ENCODE data around the gene RNF175.

The RNF175 gene

DNA sequence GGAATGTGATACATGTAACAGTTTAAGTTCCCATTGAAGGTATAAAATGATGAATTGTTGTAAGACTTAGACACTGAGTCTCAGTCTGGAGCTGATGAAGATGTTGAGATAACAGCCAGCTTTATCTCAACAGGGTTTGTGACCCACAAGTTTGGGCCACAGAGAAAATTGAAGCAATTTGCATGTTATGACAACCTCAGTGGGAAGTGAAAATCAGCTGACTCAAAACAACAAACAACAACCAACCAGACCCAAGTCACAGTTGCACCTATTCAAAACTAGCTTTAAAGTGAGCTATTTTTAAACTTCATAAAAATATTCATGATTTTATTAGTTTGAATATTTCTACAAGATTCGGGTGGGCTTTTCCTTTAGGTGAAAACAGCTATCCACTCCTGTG is 21.1 kb upstream of the RNF175 start:
- no peak for TF ChIP-seq POLR2AphosphoS5 (IDR thresholded peaks at IDR 0.05; ENCODE audit: borderline replicate concordance, low read depth, low read length)
- no peak for TF ChIP-seq EZH2 (IDR thresholded peaks at IDR 0.05)
- TF ChIP-seq FOXP2 (optimal IDR thresholded peaks at IDR 0.05; ENCODE audit: control extremely low read depth, extremely low read length, insufficient read depth) = no peak
- Histone ChIP-seq H3K9me3 (ENCODE audit: low read depth, low read length) (no peaks in the 10 kb centered on the region), H3K4me3 (no peak overlapping the region), H3K9ac (ENCODE audit: insufficient read length) (no peak overlapping the region), H3K36me3 (ENCODE audit: insufficient read depth, low read length) (no peaks in the 10 kb centered on the region), H3K27ac (no peak overlapping the region)
- DNase-seq (ENCODE audit: low read depth, low spot score) = no peak

DNA sequence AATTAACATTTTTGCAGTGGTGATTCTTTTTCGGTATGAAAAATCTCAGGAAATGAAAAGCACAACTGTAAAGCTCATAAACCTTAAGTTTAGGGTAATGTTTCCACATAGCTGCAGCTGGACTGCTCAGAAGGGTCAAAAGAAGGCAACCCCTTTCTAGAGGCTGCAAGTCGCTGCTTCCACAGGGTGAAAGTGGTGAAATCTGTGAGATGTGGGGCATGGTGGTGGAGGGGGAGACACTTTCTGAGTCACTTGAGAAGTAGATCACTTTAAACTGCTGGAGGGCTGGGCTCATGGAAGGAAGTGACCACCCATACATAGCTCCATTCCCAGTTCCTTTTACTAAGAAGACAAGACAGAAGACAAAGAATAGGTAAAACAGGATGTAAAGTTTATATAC is 20.4 kb upstream of the RNF175 start:
- Histone ChIP-seq H3K4me3 (no peak overlapping the region), H3K36me3 (ENCODE audit: insufficient read depth, low read length) (no peaks in the 10 kb centered on the region), H3K9ac (ENCODE audit: insufficient read length) (no peak overlapping the region), H3K9me3 (ENCODE audit: low read depth, low read length) (no peaks in the 10 kb centered on the region), H3K27ac (no peak overlapping the region)
- DNase-seq (ENCODE audit: low read depth, low spot score) = no peak
- no peak for TF ChIP-seq EZH2 (IDR thresholded peaks at IDR 0.05)
- TF ChIP-seq POLR2AphosphoS5 (IDR thresholded peaks at IDR 0.05; ENCODE audit: borderline replicate concordance, low read depth, low read length) = no peak
- no peak for TF ChIP-seq FOXP2 (optimal IDR thresholded peaks at IDR 0.05; ENCODE audit: control extremely low read depth, extremely low read length, insufficient read depth)

GRCh38 chr4:153778383-153778782 is 18.6 kb upstream of the RNF175 start:
- H3K36me3 ChIP-seq (ENCODE audit: insufficient read depth, low read length) = no peaks in the 10 kb centered on the region
- no peak overlapping the region for H3K4me3 ChIP-seq
- H3K27ac ChIP-seq = no peak overlapping the region
- H3K9me3 ChIP-seq (ENCODE audit: low read depth, low read length) = no peaks in the 10 kb centered on the region
- no peak for DNase-seq (ENCODE audit: low read depth, low spot score)
- TF ChIP-seq FOXP2 (optimal IDR thresholded peaks at IDR 0.05; ENCODE audit: control extremely low read depth, extremely low read length, insufficient read depth) (no peak), POLR2AphosphoS5 (IDR thresholded peaks at IDR 0.05; ENCODE audit: borderline replicate concordance, low read depth, low read length) (no peak), EZH2 (IDR thresholded peaks at IDR 0.05) (no peak)
- H3K9ac ChIP-seq (ENCODE audit: insufficient read length) = no peak overlapping the region

DNA sequence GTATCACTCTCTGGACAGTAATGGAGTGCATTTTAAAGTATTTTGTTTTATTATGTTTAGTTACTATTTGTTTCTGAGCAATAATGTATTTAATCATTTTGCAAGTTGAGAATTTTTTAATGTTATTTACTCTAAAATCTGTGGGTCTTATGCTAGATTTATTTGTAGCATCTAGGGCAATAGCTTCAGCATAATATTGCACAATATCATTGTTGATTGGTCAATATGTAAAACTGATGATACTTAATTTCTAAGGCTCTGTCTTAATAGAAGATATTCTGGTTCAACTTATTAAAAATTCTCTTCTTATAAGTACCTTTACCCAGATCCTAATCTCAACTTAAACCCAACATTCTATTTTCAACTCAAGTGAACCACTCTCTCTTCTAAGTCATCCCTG is 17.6 kb upstream of the RNF175 start:
- DNase-seq (ENCODE audit: low read depth, low spot score) = no peak
- no peak overlapping the region for H3K27ac ChIP-seq
- TF ChIP-seq EZH2 (IDR thresholded peaks at IDR 0.05) (no peak), FOXP2 (optimal IDR thresholded peaks at IDR 0.05; ENCODE audit: control extremely low read depth, extremely low read length, insufficient read depth) (no peak), POLR2AphosphoS5 (IDR thresholded peaks at IDR 0.05; ENCODE audit: borderline replicate concordance, low read depth, low read length) (no peak)
- H3K9me3 ChIP-seq (ENCODE audit: low read depth, low read length) = no peaks in the 10 kb centered on the region
- H3K9ac ChIP-seq (ENCODE audit: insufficient read length) = no peak overlapping the region
- no peak overlapping the region for H3K4me3 ChIP-seq
- no peaks in the 10 kb centered on the region for H3K36me3 ChIP-seq (ENCODE audit: insufficient read depth, low read length)

- Histone ChIP-seq H3K9me3 (ENCODE audit: low read depth, low read length) (no peaks in the 10 kb centered on the region), H3K36me3 (ENCODE audit: insufficient read depth, low read length) (no peaks in the 10 kb centered on the region), H3K4me3 (no peak overlapping the region), H3K9ac (ENCODE audit: insufficient read length) (no peak overlapping the region), H3K27ac (no peak overlapping the region)
- no peak for DNase-seq (ENCODE audit: low read depth, low spot score)
- TF ChIP-seq FOXP2 (optimal IDR thresholded peaks at IDR 0.05; ENCODE audit: control extremely low read depth, extremely low read length, insufficient read depth) (no peak), POLR2AphosphoS5 (IDR thresholded peaks at IDR 0.05; ENCODE audit: borderline replicate concordance, low read depth, low read length) (no peak), EZH2 (IDR thresholded peaks at IDR 0.05) (no peak)
Measured at GRCh38 chr4:153776601-153777000, 16.8 kb upstream of the RNF175 start.

DNA sequence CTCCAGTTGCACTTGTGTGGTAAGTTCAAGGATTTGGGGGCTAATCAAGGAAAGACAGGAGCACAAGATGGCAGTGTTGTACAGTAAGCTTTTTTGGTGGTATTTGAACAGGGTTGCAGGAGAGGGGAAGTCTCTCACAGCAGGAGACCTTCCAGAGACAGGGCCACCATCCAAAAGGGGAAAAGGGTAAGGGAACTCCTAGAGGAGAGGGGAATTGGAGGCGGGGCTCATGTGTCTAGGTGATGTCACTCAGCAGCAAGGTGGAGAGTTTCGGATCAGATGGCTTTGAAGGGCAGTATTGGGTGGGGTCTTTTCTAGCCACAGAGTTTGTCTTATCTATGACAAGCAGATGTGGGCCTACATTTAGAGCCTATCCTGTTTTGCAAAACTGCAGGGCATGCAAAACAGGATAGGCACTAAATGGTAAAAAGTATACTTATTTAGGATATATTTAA is 13.4 kb upstream of the RNF175 start:
- Histone ChIP-seq H3K9ac (ENCODE audit: insufficient read length) (no peak overlapping the region), H3K36me3 (ENCODE audit: insufficient read depth, low read length) (no peaks in the 10 kb centered on the region), H3K27ac (no peak overlapping the region), H3K9me3 (ENCODE audit: low read depth, low read length) (no peaks in the 10 kb centered on the region), H3K4me3 (no peak overlapping the region)
- DNase-seq (ENCODE audit: low read depth, low spot score) = no peak
- TF ChIP-seq FOXP2 (optimal IDR thresholded peaks at IDR 0.05; ENCODE audit: control extremely low read depth, extremely low read length, insufficient read depth) = no peak
- TF ChIP-seq POLR2AphosphoS5 (IDR thresholded peaks at IDR 0.05; ENCODE audit: borderline replicate concordance, low read depth, low read length) = no peak
- no peak for TF ChIP-seq EZH2 (IDR thresholded peaks at IDR 0.05)

- no peak overlapping the region for H3K27ac ChIP-seq
- no peaks in the 10 kb centered on the region for H3K9me3 ChIP-seq (ENCODE audit: low read depth, low read length)
- H3K4me3 ChIP-seq = no peak overlapping the region
- TF ChIP-seq FOXP2 (optimal IDR thresholded peaks at IDR 0.05; ENCODE audit: control extremely low read depth, extremely low read length, insufficient read depth) (no peak), EZH2 (IDR thresholded peaks at IDR 0.05) (no peak), POLR2AphosphoS5 (IDR thresholded peaks at IDR 0.05; ENCODE audit: borderline replicate concordance, low read depth, low read length) (no peak)
- no peak for DNase-seq (ENCODE audit: low read depth, low spot score)
- no peaks in the 10 kb centered on the region for H3K36me3 ChIP-seq (ENCODE audit: insufficient read depth, low read length)
- no peak overlapping the region for H3K9ac ChIP-seq (ENCODE audit: insufficient read length)
Measured at GRCh38 chr4:153771046-153771445, 11.2 kb upstream of the RNF175 start.

- no peak for TF ChIP-seq FOXP2 (optimal IDR thresholded peaks at IDR 0.05; ENCODE audit: control extremely low read depth, extremely low read length, insufficient read depth)
- no peak for TF ChIP-seq POLR2AphosphoS5 (IDR thresholded peaks at IDR 0.05; ENCODE audit: borderline replicate concordance, low read depth, low read length)
- TF ChIP-seq EZH2 (IDR thresholded peaks at IDR 0.05) = no peak
- H3K4me3 ChIP-seq = no peak overlapping the region
- H3K9ac ChIP-seq (ENCODE audit: insufficient read length) = no peak overlapping the region
- no peaks in the 10 kb centered on the region for H3K9me3 ChIP-seq (ENCODE audit: low read depth, low read length)
- DNase-seq (ENCODE audit: low read depth, low spot score) = no peak
- no peaks in the 10 kb centered on the region for H3K36me3 ChIP-seq (ENCODE audit: insufficient read depth, low read length)
- no peak overlapping the region for H3K27ac ChIP-seq
Measured at GRCh38 chr4:153766758-153767157, 6.9 kb upstream of the RNF175 start.

- no peak for DNase-seq (ENCODE audit: low read depth, low spot score)
- no peak for TF ChIP-seq POLR2AphosphoS5 (IDR thresholded peaks at IDR 0.05; ENCODE audit: borderline replicate concordance, low read depth, low read length)
- no peak for TF ChIP-seq FOXP2 (optimal IDR thresholded peaks at IDR 0.05; ENCODE audit: control extremely low read depth, extremely low read length, insufficient read depth)
- no peak for TF ChIP-seq EZH2 (IDR thresholded peaks at IDR 0.05)
- no peak overlapping the region for H3K4me3 ChIP-seq
- H3K9ac ChIP-seq (ENCODE audit: insufficient read length) = no peak overlapping the region
- no peak overlapping the region for H3K27ac ChIP-seq
- no peaks in the 10 kb centered on the region for H3K36me3 ChIP-seq (ENCODE audit: insufficient read depth, low read length)
- no peaks in the 10 kb centered on the region for H3K9me3 ChIP-seq (ENCODE audit: low read depth, low read length)
Measured at GRCh38 chr4:153765894-153766293, 6.1 kb upstream of the RNF175 start.

Data from SK-N-MC (cell line).